Naive B cell (primary cell): ENCODE data around the gene NCS1. TPM values are rescaled to one million over a fixed set of nuclear protein-coding genes. Genes with fewer than 3 reads are reported as not detected.
A peak's percentile ranks its signal among the peaks of the same experiment; 100 is the strongest.

Experiments used
- ATAC-seq, 2 donors: fragments of 150-1000 bp; cut with Tn5 transposase; 2 replicates each; pipeline ENCODE4 v1.10.0; 2021; ENCODE audit warnings: low read depth in 2 of 2, mild to moderate bottlenecking in 2 of 2, moderate library complexity in 2 of 2
- DNase-seq: peaks from one replicate; pipeline ENCODE4 v3.0.0; 2022
- H3K27ac Mint-ChIP-seq, 6 donors: one replicate each; pipeline ENCODE4 v1.8.0; 2020 to 2022; ENCODE audit warnings: mild to moderate bottlenecking in 6 of 6, mixed read lengths in 6 of 6, moderate library complexity in 5 of 6, inconsistent platforms in 2 of 6
- H3K27me3 Mint-ChIP-seq, 3 donors: one replicate each; pipeline ENCODE4 v1.8.0; 2021 to 2022; ENCODE audit warnings: mixed read lengths in 3 of 3, mild to moderate bottlenecking in 1 of 3
- H3K36me3 Mint-ChIP-seq, 2 donors: one replicate each; pipeline ENCODE4 v1.8.0; 2020 to 2022; ENCODE audit warnings: mixed read lengths in 2 of 2, inconsistent platforms in 1 of 2, mild to moderate bottlenecking in 1 of 2
- H3K4me1 Mint-ChIP-seq, 3 donors: one replicate each; pipeline ENCODE4 v1.8.0; 2020 to 2022; ENCODE audit warnings: mixed read lengths in 3 of 3, inconsistent platforms in 1 of 3, mild to moderate bottlenecking in 1 of 3, moderate library complexity in 1 of 3
- H3K4me3 Mint-ChIP-seq, 8 donors: one replicate each; pipeline ENCODE4 v1.8.0; 2020 to 2022; ENCODE audit warnings: mild to moderate bottlenecking in 8 of 8, mixed read lengths in 8 of 8, moderate library complexity in 8 of 8, inconsistent platforms in 2 of 8
- H3K9me3 Mint-ChIP-seq, 7 donors: one replicate each; pipeline ENCODE4 v1.8.0; 2020 to 2022; ENCODE audit warnings: mixed read lengths in 7 of 7, mild to moderate bottlenecking in 5 of 7, inconsistent platforms in 2 of 7, moderate library complexity in 1 of 7
- polyA plus RNA-seq, 6 donors: library from polyadenylated mRNA; unstranded; fragments of 300-500 nt; fragmentation: Illumina TruSeq; gene quantifications; one replicate each; pipeline ENCODE4 v1.2.3, GENCODE V29; 2021; ENCODE audit warnings: low read depth in 6 of 6

The NCS1 gene
- under 1 TPM in 1 of 6 donors, not detected in 5; 0.04 TPM for polyA plus RNA-seq

- Mint-ChIP-seq H3K27ac (peak within 1 kb of the TSS in 1 of 6 donors; percentile 77), H3K36me3 (no peaks in the 10 kb centered on the region), H3K4me3 (peak within 1 kb of the TSS; percentile 24 to 86 (median 72)), H3K9me3 (peaks cover 0 to 5% (median 0%) of the 10 kb centered on the region in 7 donors), H3K27me3 (peaks cover 17 to 71% (median 69%) of the 10 kb centered on the region in 3 donors), H3K4me1 (peaks cover 0 to 12% (median 4%) of the 10 kb centered on the region in 3 donors)
- no peak for DNase-seq
- ATAC-seq: peak; percentile 51
These were observed at the start of gene NCS1 for GRCh38 chr9:130172161-130172857. NCS1 (plus strand) TSS chr9:130172404; CDS start chr9:130172664, 260 bp downstream.

- H3K27me3 Mint-ChIP-seq: no peaks in the 10 kb centered on the region
- no peaks in the 10 kb centered on the region for H3K9me3 Mint-ChIP-seq
- no peak overlapping the region for H3K4me3 Mint-ChIP-seq
- peaks cover 18 to 23% (median 22%) of the 10 kb centered on the region in 3 donors for H3K4me1 Mint-ChIP-seq
- H3K36me3 Mint-ChIP-seq: peaks cover 10 to 16% of the 10 kb centered on the region in 2 donors
- ATAC-seq: no peak
- no peak for DNase-seq
- H3K27ac Mint-ChIP-seq: peak overlapping the region in 3 of 6 donors; percentile 26 to 78 (median 47)
These were observed 49.7 kb upstream of the NCS1 start for GRCh38 chr9:130122456-130122855.

GRCh38 chr9:130124085-130124860, 47.9 kb upstream of the NCS1 start:
- Mint-ChIP-seq H3K27me3 (no peaks in the 10 kb centered on the region), H3K36me3 (peaks cover 14 to 16% of the 10 kb centered on the region in 2 donors), H3K4me3 (peak overlapping the region in 1 of 8 donors; percentile 6), H3K9me3 (no peaks in the 10 kb centered on the region), H3K4me1 (peaks cover 36 to 41% (median 38%) of the 10 kb centered on the region in 3 donors), H3K27ac (no peak overlapping the region)
- DNase-seq: no peak
- ATAC-seq: no peak

- Mint-ChIP-seq H3K36me3 (peaks cover 7 to 14% of the 10 kb centered on the region in 2 donors), H3K4me1 (peaks cover 44% of the 10 kb centered on the region in 3 donors), H3K9me3 (no peaks in the 10 kb centered on the region), H3K4me3 (peak overlapping the region in 3 of 8 donors; percentile 4 to 59 (median 57)), H3K27ac (peak overlapping the region in 3 of 6 donors; percentile 45 to 79 (median 57)), H3K27me3 (no peaks in the 10 kb centered on the region)
- DNase-seq: no peak
- ATAC-seq: no peak
These were observed 45.3 kb upstream of the NCS1 start for GRCh38 chr9:130126721-130127433.

GRCh38 chr9:130128251-130128650, 44.0 kb upstream of the NCS1 start:
- peaks cover 8 to 14% of the 10 kb centered on the region in 2 donors for H3K36me3 Mint-ChIP-seq
- H3K27me3 Mint-ChIP-seq: no peaks in the 10 kb centered on the region
- ATAC-seq (peak; percentile 74 to 79), DNase-seq (peak; percentile 37)
- H3K4me3 Mint-ChIP-seq: peak overlapping the region; percentile 75 to 90 (median 84)
- no peaks in the 10 kb centered on the region for H3K9me3 Mint-ChIP-seq
- H3K4me1 Mint-ChIP-seq: peaks cover 35 to 40% (median 36%) of the 10 kb centered on the region in 3 donors
- peak overlapping the region; percentile 93 to 98 (median 96) for H3K27ac Mint-ChIP-seq

- Mint-ChIP-seq H3K36me3 (peaks cover 8 to 14% of the 10 kb centered on the region in 2 donors), H3K27me3 (no peaks in the 10 kb centered on the region), H3K4me1 (peaks cover 35 to 40% (median 36%) of the 10 kb centered on the region in 3 donors), H3K9me3 (no peaks in the 10 kb centered on the region), H3K27ac (peak overlapping the region; percentile 93 to 98 (median 96)), H3K4me3 (peak overlapping the region; percentile 75 to 90 (median 84))
- ATAC-seq: peak; percentile 78 to 82
- peak; percentile 53 for DNase-seq
These were observed 43.3 kb upstream of the NCS1 start for GRCh38 chr9:130128733-130129431.

GRCh38 chr9:130129432-130130061, 42.7 kb upstream of the NCS1 start:
- Mint-ChIP-seq H3K4me1 (peaks cover 35 to 40% (median 36%) of the 10 kb centered on the region in 3 donors), H3K27me3 (no peaks in the 10 kb centered on the region), H3K36me3 (peaks cover 8 to 14% of the 10 kb centered on the region in 2 donors), H3K27ac (peak overlapping the region; percentile 55 to 98 (median 96)), H3K4me3 (peak overlapping the region in 6 of 8 donors; percentile 3 to 90 (median 83)), H3K9me3 (no peaks in the 10 kb centered on the region)
- DNase-seq: no peak
- ATAC-seq: no peak

- H3K27me3 Mint-ChIP-seq: no peaks in the 10 kb centered on the region
- no peaks in the 10 kb centered on the region for H3K9me3 Mint-ChIP-seq
- ATAC-seq (no peak), DNase-seq (no peak)
- peaks cover 23 to 31% (median 24%) of the 10 kb centered on the region in 3 donors for H3K4me1 Mint-ChIP-seq
- H3K27ac Mint-ChIP-seq: peak overlapping the region in 2 of 6 donors; percentile 2 to 33
- no peak overlapping the region for H3K4me3 Mint-ChIP-seq
- H3K36me3 Mint-ChIP-seq: peaks cover 4 to 8% of the 10 kb centered on the region in 2 donors
These were observed 39.5 kb upstream of the NCS1 start for GRCh38 chr9:130132746-130133145.

- no peak for ATAC-seq
These were observed 35.0 kb upstream of the NCS1 start for GRCh38 chr9:130137081-130137640.

GRCh38 chr9:130137641-130138081, 34.5 kb upstream of the NCS1 start:
- Mint-ChIP-seq H3K27ac (no peak overlapping the region), H3K27me3 (no peaks in the 10 kb centered on the region), H3K9me3 (no peaks in the 10 kb centered on the region), H3K36me3 (no peaks in the 10 kb centered on the region), H3K4me3 (no peak overlapping the region), H3K4me1 (peaks cover 0 to 14% (median 3%) of the 10 kb centered on the region in 3 donors)
- ATAC-seq (no peak), DNase-seq (no peak)

More at GRCh38 chr9:130137081-130137640, 35.0 kb upstream of the NCS1 start:
- Mint-ChIP-seq H3K4me3 (no peak overlapping the region), H3K27me3 (no peaks in the 10 kb centered on the region), H3K36me3 (no peaks in the 10 kb centered on the region), H3K27ac (no peak overlapping the region), H3K9me3 (no peaks in the 10 kb centered on the region), H3K4me1 (peaks cover 0 to 14% (median 3%) of the 10 kb centered on the region in 3 donors)
- no peak for DNase-seq

GRCh38 chr9:130138171-130138653, 34.0 kb upstream of the NCS1 start:
- peaks cover 0 to 14% (median 3%) of the 10 kb centered on the region in 3 donors for H3K4me1 Mint-ChIP-seq
- no peaks in the 10 kb centered on the region for H3K27me3 Mint-ChIP-seq
- no peak overlapping the region for H3K27ac Mint-ChIP-seq
- ATAC-seq: no peak
- no peaks in the 10 kb centered on the region for H3K36me3 Mint-ChIP-seq
- DNase-seq: no peak
- no peaks in the 10 kb centered on the region for H3K9me3 Mint-ChIP-seq
- no peak overlapping the region for H3K4me3 Mint-ChIP-seq

- Mint-ChIP-seq H3K9me3 (no peaks in the 10 kb centered on the region), H3K4me3 (no peak overlapping the region), H3K36me3 (no peaks in the 10 kb centered on the region), H3K27ac (no peak overlapping the region), H3K4me1 (peaks cover 2 to 14% (median 3%) of the 10 kb centered on the region in 3 donors), H3K27me3 (peaks cover 3 to 5% (median 4%) of the 10 kb centered on the region in 3 donors)
- no peak for DNase-seq
- ATAC-seq: no peak
These were observed 33.4 kb upstream of the NCS1 start for GRCh38 chr9:130138791-130139190.
